ENCODE data around the gene NLGN4Y.
"Not testable (repeated sequence)": the region's sequence is repeated elsewhere in the genome, so short reads cannot be mapped to it uniquely, and the experiment has no call there.

GRCh38 chrY:14861033-14861432, 336.7 kb downstream of the NLGN4Y start:
- TF ChIP-seq CTCF (IDR thresholded peaks at IDR 0.05; ENCODE audit: low read depth, low read length, missing input control); GABPA (IDR thresholded peaks at IDR 0.05 in 1 of 2, conservative IDR thresholded peaks at IDR 0.05 in 1 of 2); TAF1 (conservative IDR thresholded peaks at IDR 0.05); EGR1 (IDR thresholded peaks at IDR 0.05; ENCODE audit: low read depth in 2 of 2): not testable (repeated sequence)

Measured in liver (tissue), 3 donors.